GM21737 (cell line): ENCODE measurements around the gene AUTS2.
A peak's percentile ranks its signal among the peaks of the same experiment; 100 is the strongest.

ENCODE experiments used
- ATAC-seq: cut with Tn5 transposase; IDR thresholded peaks from one replicate; pipeline ENCODE4 v1.9.1; 2021; ENCODE audit warnings: mild to moderate bottlenecking, moderate library complexity; ENCODE audit not compliant: unreplicated experiment

AUTS2 gene

GRCh38 chr7:70421319-70421718 lies 823.0 kb downstream of the AUTS2 start:
- ATAC-seq, result no peak

DNA sequence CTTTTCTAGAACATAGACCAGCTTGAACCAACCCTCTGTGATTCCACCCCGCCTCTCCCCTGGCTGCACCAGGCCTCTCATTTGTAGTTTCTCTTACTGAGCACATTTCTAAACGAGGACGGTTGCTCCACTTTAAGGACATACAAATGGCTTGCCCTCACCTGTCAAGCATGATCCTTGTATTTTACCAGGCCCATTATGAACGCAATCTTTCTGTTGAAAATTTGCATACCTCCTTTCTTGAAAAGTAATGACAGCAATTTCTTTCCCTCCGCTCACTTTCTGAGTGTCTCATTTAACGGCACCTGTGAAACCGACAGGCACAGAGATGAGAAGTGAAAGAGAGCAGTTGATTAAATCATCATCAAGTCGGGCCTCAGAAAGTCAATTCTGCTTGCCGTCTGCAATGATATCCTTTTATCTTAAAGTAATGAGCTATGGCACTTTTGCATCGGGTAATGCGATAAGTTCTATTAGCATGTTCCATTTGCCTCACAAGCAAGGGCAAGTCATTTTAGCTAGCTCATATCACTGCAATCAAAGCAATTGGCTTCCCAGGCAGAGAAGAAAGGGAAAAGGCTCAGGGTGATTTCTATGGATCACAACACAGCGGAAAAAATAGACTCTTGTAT lies 828.1 kb downstream of the AUTS2 start:
- ATAC-seq, result no peak

GRCh38 chr7:70432567-70433001 lies 834.3 kb downstream of the AUTS2 start:
- ATAC-seq, result no peak

DNA sequence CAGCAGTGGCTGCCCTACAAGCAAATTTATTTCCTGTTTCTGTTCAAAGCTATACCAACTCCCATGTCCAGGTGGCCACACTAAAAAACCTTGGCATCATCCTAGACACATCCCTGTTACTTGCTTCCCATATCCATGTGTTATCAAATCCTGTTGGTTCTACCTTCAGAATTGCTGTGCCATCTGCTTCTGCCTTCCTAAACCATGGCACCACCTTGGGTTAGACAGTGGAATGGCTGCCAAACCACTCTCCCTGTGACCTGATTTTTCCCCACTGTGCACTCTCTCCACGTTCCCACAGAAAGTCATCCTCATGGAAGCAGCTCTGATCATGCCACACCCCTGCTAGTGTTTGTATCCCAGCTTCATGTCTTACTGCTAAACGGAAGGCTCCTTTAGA lies 836.1 kb downstream of the AUTS2 start:
- no peak for ATAC-seq

- ATAC-seq, result no peak
Measured at GRCh38 chr7:70434821-70435220, 836.5 kb downstream of the AUTS2 start.

GRCh38 chr7:70435634-70436033 lies 837.4 kb downstream of the AUTS2 start:
- ATAC-seq, result no peak

GRCh38 chr7:70436790-70437350 lies 838.6 kb downstream of the AUTS2 start:
- ATAC-seq, result no peak

DNA sequence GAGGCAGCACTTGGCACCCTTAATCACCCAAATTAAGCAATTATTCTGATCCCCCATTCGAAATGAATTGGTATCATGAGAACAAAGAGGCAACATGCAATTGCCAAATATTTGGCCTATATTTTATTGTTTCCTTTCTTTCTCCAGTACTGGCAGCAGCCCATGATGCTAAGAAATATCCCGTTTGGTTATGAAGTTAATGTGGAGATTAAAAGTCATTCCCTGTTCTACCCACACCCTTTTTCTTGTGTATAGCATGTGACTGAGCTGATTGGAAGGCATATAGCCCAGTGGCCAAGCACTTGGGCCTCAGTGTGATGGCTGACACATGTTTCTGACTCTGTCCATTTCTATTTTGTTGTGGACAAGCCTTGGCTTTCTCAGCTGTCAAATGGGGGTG lies 841.4 kb downstream of the AUTS2 start:
- no peak for ATAC-seq

DNA sequence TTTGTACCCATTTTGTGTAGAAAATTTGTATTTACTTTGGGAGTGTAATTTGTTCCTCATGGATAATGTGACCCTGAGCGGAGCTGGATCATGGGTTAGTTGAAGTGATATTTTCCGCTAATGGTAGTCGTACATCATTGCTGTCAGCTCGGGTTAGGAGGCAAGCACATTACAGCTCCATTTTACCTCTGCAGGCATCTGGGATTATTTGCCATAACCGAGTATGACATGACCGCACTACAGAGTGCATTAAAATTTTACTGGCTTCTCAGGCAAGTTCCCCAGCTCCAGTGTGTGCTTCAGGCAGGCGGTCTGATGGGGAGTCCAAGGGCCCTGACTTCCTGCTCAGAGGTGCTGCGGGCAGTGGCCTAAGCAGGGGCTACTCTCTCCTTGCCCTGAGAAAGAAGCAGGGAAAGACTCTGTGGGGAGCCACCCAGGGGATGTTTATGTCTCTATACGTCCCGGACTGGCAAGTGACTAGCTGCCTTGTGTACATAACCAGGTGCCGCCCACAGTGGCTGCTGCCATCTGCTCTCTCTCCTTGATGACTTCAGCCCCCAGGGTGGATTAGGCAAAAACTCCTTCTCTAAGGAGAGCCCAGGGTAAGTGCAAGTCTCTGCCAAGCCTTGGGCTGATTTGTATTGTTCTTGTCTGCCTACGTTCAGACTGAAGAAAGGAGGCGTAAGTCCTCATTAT lies 848.3 kb downstream of the AUTS2 start:
- ATAC-seq, result no peak

GRCh38 chr7:70448312-70448906 lies 850.1 kb downstream of the AUTS2 start:
- ATAC-seq, result no peak

DNA sequence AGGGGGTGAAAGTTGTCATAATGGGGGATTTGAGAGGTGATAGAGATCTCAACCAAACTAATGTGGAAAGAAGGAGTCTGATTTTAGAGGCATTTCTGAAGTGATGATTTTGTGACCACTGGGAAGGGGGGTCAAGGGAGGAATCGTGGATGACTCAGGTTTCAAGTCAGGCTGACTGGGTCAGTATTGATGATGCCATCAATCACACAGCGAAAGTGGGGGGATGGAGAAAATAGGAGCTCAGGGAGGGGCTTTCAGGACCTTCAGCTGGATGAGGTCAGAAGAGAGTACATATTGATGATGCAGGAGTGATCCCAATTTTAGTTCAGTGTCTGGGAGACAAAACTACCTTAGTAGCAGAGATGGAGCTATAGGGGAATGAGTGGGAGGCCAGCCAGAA lies 852.5 kb downstream of the AUTS2 start:
- no peak for ATAC-seq

DNA sequence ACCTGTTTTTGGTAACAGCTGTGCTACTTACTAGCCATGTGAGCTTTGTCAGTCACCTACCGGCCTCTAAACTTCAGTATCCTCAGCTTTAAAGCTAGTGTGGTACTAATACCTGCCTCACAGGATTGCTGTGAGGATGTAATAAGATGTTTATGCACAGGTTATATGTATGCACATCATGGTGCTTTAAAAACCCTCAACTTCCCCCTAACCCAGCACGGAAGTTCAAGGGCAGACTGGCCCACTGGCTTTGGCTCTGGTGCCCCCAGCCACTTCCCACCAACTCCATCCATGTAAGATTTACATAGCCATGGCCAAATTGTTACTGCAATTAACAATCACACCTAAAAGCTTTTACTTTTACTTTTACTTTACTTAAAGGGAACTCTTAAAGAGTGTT lies 857.6 kb downstream of the AUTS2 start:
- ATAC-seq, result no peak

DNA sequence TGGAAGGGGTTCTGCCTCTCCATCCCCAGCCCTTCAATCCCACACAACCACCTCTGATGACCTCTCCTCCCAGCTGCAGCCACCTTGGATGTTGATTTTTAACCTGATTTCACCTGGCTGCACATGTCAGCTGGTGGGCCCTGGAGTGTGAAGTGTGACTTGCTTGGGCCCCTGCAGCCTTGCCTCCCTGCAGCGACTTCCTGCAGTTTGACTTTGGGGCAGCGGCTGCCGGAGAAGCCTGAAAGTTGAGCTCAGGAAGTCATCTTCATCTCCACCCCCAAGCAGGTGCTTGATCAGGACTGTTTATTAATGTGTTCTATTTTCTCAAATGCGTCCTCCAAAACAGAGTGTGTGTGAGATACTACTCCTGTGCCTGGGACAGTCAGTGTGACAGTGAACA lies 858.4 kb downstream of the AUTS2 start:
- peak; percentile 82 for ATAC-seq

- ATAC-seq, result no peak
Measured at GRCh38 chr7:70457482-70457881, 859.2 kb downstream of the AUTS2 start.

DNA sequence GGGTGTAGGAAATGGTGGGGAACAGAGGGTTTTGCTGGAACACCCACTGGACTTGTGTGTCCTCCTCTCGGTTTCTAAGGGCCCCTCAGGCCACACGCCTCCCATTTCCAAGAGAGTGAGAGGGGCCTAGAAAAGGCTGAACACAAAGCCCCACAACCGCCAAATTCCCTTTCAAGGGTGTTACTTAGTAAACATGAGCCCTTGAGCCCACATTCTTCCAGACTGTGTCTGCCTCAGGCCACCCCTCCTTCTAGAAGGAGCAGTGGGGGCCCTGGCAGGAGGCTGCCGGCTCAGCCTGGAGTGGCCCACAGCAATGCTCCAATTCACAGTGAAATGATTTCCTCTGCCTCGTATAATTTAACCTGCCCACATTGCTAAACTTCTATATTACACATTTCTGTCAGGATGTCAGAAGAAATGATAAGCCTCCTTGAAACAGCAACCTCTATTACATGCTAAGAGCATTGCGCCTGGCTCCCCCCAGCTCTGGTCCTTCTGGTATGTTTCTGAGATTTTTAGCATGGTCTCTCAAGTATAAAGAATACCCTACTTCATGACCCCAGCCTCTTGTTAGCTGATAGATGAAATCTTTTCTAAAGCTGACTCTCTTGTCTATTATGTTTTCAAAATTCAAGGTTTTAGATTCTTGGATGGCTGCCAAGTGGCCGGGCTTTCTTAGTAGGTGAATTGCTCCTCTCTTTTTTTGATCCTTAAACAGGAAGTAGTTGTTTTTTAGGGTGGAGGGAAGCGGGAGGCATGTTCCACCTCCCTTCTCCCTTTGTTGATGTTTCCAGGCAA lies 859.8 kb downstream of the AUTS2 start:
- ATAC-seq, result no peak

DNA sequence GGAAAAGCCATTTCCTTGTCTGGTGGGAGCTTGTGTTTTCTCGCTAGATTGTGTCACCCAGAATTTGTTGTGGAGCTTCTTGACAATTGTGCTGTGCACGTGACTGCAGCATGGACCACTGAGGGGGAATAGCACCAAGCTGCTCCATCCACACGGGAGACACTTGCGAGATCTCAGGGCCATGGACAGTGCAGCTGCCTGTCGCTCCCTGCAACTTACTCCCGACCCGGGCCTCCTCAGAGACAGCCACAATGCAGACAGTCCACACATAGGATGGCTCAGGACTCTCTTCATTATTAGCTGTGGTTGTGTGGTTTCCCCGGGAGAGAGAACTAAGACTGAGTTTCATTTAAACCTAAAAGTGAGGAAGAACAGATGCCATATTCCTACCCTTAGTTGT lies 860.5 kb downstream of the AUTS2 start:
- no peak for ATAC-seq

DNA sequence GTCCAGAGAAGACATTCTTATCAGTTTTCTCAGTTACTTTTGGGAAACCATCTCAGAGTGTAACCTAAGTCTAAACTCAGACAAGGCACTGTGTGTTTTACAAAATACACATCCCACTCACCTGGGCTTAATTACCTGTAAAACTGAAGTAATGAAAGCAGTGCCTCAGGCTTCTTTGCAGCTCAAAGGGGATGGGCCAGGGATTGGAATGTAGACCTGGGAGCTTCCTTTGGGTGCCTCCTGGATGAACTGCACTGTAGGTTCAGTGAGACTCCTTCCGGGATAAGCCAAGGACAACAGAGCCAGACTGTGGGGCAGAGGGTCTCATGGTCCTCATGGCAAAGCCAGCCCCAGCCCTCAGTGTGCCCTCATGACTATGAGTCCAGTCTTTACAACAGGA lies 861.3 kb downstream of the AUTS2 start:
- ATAC-seq, result no peak

DNA sequence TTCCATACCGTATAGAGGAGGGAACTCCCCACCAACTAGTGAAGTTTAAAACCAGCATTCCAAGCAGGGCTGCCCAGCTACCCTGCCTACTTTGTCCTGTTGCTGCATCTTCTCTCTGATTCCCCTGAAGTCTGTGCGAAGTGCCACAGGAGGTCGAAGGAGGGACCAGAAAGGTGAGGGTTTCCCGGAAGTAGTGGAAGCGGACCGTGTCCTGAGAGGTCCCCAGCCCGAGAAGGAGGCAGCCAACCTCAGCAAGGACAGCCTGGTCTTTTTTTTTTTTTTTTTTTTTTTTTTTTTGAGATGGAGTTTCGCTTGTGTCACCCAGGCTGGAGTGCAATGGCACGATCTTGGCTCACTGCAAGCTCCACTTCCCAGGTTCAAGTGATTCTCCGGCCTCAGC lies 861.8 kb downstream of the AUTS2 start:
- ATAC-seq, result no peak

DNA sequence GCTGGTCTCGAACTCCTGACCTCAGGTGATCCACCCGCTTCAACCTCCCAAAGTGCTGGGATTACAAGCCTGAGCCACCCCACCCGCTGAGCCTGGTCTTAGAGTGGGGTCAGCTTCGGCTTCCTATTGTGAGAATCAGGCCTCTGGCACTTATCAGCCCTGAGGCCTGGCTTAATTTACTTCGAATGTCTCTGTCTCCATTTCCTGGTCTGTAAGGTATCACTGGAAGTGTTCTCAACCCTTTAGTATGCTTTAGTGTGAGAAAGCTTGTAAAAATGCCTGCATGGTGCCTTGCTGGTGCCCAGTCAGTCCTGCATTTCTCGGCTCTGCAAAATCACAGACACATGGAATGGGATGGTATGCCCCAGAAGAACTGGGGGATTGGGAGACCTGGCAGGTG lies 862.3 kb downstream of the AUTS2 start:
- ATAC-seq, result no peak

DNA sequence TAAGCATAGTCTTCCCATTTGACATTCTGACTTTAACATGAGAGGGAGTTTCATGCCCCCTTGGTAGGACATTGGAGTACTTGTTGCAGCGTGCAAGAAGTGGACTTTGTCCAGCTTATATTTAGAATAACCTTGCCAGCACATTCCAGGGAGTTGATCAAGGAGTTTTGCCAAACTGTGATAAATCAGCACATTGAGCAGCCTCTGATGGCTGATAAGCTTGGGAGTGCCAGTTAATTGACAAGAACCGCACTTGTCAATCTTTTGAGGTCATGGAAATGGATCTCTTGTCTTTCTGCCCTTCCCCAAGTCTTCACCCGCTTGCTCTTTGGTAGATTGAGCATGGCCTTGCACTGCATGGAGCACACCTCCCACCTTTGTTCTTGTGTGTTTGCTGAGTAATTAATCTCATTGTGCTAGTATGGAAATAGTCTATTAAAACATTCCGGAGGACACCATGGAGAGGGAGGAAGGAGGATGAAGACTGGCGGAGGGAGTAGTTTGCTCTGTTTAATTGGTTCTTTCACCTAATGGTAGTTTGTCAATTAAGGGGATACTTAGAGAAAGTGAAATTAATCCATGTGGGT lies 865.2 kb downstream of the AUTS2 start:
- ATAC-seq, result no peak
